ENCODE measurements around the gene RPS6KA2.

Gene RPS6KA2

DNA sequence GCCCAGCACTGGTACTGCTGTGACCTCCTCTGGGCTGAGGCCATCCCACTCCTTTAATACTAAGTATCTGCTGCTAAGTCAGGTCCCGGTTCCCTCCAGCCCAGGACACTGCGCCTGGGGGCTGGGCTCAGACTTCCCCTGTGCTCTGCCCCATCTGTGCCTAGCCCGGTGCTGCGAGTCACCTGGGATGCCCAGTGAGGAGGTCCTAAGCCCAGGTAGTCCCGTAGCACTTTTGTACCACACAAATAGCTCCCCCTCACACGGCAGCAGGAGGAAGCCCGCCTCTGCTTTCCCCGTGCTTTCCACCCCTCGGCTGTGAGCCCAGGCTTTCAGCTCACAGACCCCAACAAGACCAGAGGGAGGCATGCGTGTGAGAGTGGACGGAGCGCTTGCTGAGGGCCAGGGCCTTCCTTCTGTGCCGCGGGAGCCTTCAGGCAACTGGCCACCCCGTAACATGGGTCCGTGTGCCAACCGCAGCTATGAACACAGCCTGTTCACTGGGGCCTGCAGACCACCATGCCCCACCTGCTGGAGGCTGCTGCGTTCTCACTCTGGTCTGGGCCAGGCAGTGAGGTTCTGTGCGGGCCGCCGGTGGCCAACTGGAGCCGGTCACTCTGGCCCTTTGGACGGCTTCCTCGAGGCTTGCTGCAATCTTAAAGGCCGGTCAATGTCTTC lies 164.5 kb downstream of the RPS6KA2 start:
- DNase-seq = no peak

DNA sequence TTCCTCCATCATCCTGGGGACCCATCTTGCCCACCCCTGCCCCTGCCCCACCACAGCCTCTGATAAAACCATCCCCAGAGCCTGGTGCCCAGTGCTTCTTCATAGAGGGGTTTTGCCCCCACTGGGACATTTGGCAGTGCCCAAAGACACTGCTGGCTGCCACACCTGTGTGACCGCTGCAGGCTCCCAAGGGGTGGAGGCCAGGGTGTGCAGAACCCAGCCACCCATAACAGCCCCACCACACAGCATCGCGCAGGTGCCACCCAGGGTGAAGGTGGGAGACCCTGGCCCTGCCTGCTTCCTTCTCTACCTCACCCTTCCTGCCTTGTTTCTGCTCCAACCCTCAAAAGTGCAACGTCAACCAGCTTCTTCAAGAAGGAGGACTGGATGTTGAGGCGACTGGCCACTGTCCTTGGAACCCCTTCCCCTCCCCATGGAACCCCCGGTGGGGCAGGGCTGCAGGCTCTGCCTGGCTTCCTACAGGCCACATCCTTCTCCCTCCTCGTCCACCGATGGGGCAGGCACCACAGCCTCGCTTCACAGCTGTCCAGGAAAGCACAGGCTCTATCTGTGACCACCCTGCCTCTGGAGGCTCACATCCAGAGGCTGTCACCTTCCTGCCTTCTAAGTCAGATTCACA lies 165.1 kb downstream of the RPS6KA2 start:
- no peak for DNase-seq

DNA sequence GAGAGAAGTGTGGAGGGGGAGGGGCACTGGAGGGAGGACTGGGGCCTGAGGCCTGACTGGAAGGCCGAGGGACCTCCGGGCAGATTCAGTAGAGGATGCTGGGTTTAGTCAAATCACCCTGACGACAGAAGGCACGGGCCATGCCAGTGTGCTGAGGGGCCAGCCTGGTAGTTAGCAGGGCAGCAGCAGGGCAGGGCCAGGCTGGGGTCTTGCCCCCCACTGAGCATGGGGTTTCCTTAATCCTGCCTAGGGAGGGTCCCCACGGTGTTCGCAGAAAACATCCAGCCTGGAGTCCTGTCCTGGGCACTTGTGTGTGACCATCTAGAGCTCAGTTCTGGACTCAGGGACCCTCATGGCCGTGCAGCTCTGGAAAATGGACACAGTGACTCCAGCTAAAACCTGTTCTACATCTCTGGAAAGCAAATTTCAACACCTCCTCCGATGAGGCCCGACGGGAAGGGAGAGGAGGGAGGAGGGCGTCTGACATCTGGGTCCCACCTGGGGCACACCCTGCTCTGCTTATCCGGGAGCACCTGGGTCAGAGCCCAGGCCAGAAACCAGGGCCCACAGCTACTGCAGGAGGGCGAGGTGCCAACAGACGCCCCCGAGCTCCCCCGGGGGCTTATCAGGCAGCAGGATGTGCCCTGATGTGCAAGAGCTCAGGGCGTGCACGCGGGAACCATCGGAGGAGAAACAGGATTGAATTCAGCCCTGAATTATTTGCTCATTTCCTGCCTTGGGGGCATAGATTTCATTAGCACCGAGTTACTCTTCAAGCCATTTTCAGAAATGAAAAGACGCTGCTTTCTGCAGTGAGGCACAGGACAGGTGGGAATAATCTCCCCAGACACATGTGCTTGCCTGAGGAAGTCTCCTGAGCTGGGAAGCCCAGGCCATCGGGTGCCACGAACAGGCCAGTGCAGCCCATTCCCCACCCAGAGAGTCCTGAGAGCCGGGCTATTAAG lies 166.3 kb downstream of the RPS6KA2 start:
- no peak for DNase-seq

DNA sequence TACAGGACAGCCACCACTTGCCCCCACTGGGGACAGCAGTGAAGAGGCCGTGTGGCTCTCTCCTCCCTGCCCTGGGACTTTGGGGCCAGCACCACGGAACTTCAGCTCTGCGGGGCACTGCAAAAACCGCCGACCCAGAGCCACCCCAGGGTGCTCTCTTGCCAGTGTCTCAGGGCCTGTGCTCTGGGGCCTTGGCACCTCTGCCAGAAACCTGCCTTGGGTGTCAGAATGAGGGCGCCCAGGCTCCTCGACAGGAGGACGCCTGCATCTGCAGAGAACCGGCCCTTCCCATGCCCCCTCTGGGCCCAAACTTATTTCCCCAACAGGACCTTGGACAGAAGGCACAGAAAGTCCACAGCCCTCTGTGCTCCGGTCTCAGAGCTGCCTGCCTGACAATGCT lies 167.1 kb downstream of the RPS6KA2 start:
- no peak for DNase-seq

DNA sequence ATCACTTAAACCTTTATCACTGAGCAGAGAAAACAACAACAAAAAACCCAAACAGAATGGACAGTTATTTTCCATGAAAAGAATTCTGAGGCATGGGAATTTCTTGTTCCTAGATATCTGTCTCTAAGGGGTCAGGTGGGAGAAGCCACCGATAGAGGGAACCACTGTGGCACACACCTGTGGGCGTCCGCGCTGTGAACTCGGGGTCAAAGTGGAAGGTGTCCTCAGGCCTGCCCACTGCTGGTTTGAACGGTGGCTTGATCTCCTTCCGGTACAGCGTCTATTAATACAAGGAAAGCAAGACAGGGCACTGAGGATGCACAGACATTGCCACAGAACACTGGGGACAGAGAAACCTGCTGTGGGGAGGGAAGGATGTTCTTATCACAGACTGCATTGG lies 167.8 kb downstream of the RPS6KA2 start:
- DNase-seq = no peak

DNA sequence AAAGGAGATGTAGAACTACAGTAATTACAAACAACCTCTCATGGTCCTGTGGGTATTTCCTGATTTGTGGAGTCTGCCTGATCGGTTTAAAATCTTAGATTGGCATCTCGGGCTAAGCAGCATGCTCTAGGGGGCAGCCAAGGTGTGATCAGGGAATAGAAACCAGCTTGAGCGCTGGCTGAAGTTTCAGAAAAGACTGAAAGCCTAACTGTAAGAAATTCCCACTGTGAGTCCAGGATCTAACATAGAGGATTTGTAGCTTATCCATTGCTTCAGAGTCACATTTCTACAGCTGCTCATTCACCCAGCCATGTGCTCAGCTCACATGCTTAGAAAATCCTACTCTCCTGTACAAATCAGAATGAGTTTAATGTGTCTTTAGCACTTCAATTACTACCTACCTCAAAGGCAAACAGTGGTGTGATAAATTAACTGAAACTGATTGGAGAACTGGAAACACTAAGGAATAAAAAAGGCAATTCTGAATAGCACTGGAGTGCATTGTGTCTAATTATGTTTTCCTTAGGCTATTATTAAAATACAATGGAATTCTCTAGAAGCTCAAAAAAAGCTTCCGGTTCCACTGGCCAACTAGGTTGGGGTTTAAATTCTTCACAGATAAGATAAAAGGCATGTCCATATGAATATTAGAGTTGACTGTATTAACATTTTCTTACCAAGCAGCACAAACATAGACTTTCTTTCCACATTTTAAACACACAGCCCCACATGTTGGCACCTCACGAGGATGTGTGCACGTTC lies 170.5 kb downstream of the RPS6KA2 start:
- DNase-seq = no peak

DNA sequence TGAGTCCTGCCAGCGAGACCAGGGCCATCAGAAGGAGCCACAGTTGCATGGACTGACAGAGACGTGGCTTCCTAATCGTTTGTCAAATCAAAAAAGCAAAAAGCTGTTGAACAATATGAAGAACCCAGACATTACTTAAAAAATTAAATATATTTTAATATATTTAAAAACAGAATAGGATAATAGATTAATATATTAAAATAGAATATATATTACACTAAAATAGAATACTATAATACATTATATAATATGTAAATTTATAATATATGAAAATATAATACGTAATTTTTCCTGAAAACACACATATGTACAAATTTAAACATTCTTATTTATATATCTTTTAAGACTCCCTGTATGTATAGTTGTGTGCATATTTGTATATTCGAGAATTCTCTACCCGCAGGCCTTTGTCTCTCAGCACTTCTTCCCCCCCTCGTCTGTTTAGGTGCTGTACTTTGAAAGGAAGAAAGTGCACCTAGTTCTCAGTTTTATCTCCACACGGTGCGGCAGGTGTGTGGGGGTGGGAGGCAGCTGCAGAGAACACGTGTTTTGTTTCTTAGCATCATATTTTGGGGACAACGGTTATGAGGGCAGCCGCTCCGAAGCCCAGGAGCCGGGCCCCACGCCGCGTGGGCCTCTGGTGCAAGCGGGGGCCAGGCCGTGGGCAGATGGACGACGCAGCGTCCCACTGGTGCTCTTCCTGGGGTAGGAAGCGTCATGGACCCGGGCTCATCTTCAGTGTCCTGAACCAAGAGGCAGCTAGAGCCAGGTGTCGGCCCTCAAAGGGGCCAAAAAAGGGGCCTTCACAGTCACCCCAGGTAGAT lies 172.1 kb downstream of the RPS6KA2 start:
- DNase-seq = no peak

DNA sequence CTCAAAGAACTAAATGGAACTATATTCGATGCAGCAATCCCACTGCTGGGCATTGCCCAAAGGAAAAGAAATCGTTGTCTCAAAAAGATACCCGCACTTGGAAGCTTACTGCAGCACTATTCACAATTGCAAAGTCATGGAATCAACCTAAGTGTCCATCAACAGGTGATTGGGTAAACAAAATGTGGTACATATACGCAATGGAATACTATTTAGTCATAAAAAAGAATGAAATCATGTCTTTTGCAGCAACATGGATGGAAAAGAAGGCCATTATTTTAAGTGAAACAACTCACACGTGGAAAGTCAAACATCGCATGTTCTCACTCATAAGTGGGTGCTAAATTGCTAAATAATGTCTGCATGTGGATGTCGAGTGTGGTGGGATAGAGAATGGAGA lies 173.4 kb downstream of the RPS6KA2 start:
- no peak for DNase-seq

DNA sequence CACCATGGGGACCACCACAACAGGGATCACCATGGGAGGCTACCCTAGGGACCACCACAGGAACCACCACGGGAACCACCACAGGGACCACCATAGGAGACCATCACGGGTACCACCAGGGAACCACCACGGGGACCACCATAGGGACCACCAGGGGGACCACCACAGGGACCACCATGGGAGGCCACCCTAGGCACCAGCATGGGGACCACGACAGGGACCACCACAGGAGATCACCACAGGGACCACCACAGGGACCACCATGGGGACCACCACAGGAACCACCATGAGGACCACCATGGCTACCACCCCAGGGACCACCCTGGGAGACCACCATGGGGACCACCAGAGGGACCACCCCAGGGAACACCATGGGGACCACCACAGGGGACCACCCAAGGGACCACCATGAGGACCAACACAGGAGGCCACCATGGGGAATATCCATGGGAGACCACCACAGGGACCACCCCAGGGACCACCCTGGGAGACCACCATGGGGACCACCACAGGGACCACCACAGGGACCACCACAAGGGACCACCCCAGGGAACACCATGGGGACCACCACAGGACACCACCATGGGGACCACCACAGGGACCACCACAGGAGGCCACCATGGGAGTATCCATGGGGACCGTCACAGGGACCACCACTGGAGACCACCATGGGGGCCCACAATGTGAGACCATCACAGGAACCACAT lies 176.7 kb downstream of the RPS6KA2 start:
- no peak for DNase-seq

DNA sequence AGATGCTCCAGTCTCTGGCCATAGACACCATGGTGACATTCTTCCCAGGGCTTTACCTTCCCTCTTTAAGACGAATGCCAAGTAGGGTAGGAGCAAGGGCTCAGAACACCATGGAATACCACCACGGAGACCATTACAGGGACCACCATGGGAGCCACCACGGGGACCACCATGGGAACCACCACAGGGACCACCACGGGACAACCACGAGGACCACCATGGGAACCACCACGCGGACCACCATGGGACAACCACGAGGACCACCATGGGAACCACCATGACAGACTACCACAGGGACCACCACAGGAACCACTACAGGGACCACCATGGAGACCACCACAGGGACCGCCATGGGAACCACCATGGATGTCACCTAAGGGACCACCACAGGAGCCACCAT lies 177.4 kb downstream of the RPS6KA2 start:
- no peak for DNase-seq

DNA sequence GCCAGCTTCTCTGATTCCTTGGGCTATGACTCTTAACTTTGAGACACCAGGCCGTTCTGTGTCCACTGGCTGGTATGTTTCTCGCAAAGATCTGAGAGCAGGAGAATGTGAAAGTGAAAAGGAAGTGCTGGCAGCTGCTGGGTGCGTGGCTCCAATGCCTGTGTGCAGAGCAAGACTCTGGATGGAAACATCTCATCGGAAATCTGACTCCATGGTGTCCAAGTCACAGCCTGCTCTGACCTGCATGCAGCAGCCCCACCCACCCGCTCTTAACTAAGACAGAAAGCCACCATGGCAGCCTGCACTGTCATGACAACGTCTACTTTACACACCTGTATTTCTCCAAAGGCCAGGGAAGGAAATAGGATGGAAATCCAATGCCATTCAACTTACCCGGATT lies 178.0 kb downstream of the RPS6KA2 start:
- no peak for DNase-seq

DNA sequence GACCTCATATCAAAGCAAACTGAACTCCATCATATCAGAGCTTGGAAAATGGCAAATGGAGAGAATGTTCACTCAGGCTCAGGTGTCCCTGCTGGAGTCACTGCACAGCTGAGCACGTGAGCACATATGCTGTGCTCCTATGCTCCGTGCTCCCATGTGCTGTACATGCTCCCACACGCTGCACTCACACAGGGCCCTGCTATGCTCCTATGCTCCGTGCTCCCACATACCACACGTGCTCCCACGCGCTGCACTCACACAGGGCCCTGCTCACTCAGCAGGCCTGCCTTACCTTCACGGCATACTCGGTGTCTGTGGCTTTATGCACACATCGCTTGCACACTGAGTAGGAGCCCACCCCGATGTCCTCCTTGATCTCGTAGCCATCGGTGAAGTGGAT lies 178.6 kb downstream of the RPS6KA2 start:
- DNase-seq = no peak

DNA sequence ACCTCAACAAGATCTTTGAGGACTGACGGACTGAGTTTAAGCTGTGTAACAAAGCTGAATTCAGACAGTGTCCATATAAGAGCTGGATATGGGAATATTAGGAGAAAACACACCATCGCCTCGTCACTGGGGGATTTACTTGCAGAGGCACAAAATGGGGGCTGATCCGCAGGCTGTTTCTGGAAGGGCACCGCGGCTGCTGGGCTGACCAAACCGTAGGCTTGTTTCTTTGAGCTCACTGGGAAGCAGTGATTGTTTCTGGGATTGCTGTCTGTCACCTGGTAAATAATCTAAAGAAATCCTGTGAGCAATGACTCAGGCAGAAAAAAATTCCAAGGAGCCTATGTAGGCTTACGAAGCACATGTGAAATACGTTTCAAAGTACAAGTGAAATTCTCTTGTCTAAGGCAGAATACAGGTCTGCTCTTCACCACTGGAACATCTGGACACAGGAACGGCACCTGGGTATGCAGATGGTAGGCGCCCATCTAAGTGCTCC lies 180.4 kb downstream of the RPS6KA2 start:
- DNase-seq = no peak

DNA sequence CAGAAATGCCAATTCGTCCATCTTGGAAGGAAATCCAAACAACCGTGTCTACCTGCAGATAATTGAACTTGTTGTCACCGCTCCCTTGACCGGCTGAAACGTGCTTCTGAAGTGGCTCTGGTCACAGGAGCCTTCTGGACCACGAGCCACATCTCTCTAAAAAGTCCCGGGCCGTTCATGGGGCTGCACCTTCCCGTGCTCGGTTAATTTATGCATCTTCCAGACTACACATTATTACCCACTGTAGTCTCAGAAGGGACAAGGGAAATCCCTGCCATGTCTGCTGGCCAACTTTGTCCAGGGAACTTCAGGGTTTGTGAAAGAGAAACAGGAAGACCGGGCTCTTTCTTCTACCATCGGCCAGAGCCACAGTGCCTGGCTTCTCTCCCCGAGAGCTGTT lies 180.9 kb downstream of the RPS6KA2 start:
- no peak for DNase-seq

DNA sequence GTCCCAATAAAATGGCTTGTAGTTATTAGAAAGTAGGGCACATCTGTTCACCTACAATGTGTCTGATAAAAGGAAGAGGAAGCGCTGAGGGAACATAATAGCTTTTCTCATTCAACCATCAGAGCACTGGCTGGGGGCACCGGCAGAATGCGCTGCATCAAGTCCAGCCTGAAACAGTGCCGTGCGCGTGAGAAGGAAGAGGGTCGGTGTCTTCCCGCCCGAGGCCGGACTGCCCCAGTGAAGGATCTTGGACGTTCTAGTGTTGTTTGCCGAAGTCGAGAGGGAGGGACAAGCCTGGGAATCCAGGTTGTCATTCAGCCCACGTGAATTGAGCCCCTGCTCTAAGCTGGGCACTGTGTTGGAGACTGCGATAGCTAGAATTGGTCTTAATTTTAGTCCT lies 182.6 kb downstream of the RPS6KA2 start:
- no peak for DNase-seq

DNA sequence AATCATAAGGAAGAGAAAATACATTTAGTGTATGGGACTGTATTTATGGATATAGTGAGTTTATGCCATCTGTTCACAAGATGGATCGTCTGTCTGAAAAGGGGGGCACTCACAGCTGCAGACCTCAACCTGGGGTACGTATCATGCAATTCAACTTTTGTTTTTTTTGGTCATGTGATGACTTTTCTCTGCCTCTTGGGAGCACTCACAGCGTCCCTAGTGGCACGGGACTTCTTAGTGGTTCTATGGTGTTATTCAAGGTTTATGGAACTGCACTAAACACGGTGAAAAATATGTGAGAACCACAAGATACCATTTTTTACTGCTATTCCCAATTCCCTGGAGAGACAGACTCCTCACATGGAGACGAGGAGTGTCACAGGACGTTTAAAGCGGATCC lies 183.9 kb downstream of the RPS6KA2 start:
- DNase-seq = no peak

DNA sequence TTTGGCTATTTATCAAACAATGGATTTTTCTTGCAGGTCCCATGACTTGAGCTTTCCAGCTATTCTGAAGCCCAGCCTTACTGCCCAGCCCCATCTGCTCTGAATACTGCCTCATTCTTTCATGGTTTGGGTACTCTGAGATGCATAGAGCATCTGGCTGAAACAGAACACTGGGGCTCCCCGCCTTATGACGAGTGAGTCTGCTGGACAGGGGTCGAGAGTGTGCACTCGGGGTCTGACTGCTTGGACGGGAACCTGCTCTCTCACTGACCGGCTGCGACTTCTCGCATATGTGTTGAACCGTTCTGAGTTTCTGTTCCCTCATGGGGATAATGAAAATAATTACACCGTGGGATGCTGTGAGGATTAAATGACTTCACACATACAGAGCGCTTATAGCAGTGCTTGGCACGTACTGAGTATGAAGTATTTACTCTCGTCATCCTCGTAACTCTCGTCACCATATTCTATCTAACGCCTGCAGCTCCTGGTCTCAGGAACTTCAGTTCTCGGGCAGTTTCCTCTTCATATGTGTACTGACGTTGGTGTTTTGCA lies 184.8 kb downstream of the RPS6KA2 start:
- DNase-seq = no peak

DNA sequence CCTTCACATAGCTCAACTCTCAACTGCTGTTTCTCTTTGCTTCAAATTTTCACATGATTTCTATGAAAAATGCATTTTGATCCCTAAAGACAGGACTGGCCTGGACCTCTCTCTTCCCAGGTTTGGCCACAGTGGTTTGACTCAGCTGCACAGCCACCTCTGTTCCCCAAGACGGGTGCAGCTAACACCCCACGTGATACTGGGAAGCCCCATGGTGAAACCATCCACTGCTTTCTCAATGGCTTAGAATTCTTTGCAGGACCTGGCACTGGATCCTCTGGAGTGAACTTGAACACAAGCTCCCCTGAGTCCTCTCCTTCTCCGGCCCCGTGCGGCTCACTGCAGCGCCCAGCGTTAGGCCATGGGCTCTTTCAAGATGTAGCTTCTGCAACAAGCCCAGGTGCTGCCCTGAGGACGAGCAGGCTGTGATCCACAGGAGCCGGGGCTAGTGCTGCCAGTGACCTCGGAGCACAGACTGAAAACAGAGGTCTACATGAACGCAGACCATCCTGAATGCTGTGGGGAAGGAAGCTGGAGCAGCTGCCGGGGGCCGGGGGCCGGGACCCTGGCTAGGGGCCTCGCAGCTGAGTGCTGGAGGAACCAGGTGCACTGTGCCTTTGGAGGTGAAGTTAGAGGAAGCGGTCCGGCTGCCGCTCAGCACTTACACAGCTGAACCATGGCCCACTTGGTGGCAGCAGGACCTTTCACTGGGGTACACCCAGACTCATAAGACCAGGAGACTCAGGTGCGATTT lies 185.5 kb downstream of the RPS6KA2 start:
- DNase-seq = no peak

DNA sequence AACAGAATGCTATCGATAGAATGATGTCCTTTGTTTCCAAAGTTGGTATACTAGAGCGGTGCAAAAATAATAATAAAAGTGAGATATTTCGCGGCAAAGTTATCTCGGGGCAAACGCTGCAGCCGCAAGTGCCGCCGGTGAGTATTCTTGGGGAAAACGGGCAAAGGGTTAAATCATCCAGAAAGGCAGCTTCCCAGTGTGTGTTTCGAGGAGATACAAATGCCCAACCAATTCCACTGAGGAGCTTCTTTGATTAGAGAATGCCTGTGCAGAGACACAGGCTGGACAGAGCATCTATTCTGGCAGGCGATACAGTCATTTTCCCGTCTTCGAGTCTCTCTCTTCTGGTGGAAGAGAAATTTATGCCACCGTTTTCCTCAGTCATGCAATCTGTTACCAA lies 186.3 kb downstream of the RPS6KA2 start:
- DNase-seq = no peak

DNA sequence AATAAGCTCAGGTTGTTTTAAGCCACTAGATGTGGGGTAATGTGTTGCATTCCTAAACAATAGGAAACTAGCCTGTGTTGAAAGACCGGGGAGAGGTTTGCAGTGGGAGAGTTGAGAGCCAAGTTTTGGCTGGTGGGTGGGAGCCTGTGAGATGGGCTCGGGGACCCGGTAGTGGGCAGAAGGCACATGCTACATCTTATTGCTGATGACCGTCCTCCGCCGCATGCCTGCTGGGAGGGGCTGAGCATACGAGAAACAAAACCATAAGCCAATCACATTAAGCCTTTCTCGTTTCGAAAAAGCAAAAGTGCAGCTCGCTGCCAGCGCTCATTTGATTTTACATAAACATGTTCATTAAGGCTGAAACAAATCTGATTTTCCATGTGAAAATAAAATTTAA lies 186.9 kb downstream of the RPS6KA2 start:
- no peak for DNase-seq

All from hematopoietic multipotent progenitor cell treated with erythropoietin and hydrocortisone succinate and interleukin-3 and kit ligand, for 6 days (in vitro differentiated cells).